IMR-90 (cell line): ENCODE data around the gene PTN. TPM values are rescaled to one million over a fixed set of nuclear protein-coding genes. Genes with fewer than 3 reads are reported as not detected.

Source experiments
- ATAC-seq: fragments of 200-7000 bp; cut with Tn5 transposase; 2 replicates; pipeline ENCODE4 v1.9.1; 2020; ENCODE audit warnings: low read depth, mild to moderate bottlenecking, moderate library complexity
- BruUV-seq: library from RNA; stranded (reverse); fragments of 400-500 nt; replicated peaks from 2 replicates; lab custom pipeline; 2021; lab: Mats Ljungman, UMichigan
- CTCF ChIA-PET: fragments of 300-600 bp; formaldehyde crosslinking; extraction: SDS; loops from one replicate; lab custom pipeline; 2021; ENCODE audit warnings: antibody characterized with exemption; lab: Yijun Ruan, JAX
- POLR2A ChIA-PET: fragments of 300-600 bp; sonication (Branson Sonifier 250); formaldehyde crosslinking; loops from one replicate; lab custom pipeline; 2022; ENCODE audit warnings: antibody characterized with exemption; ENCODE audit not compliant: unreplicated experiment; lab: Charles Lee
- DNase-seq: peaks from one replicate; pipeline ENCODE4 v3.0.0; 2013
- H2AFZ ChIP-seq: replicated peaks from 2 replicates; pipeline ENCODE3; 2013; ENCODE audit warnings: low read length, mild to moderate bottlenecking; ENCODE audit not compliant: poor library complexity
- H2AK5ac ChIP-seq: 2 replicates; pipeline ENCODE4 v1.6.1; 2013; ENCODE audit warnings: low read depth, low read length, inconsistent platforms
- H2AK9ac ChIP-seq: replicated peaks from 2 replicates; pipeline ENCODE3; 2013; ENCODE audit warnings: mild to moderate bottlenecking, low read depth, low read length, moderate library complexity; ENCODE audit not compliant: poor library complexity
- H2BK120ac ChIP-seq: 2 replicates; pipeline ENCODE4 v1.6.1; 2013; ENCODE audit warnings: low read depth, low read length, inconsistent platforms
- H2BK15ac ChIP-seq: 3 replicates; pipeline ENCODE4 v1.6.1; 2013; ENCODE audit warnings: low read depth, low read length, inconsistent platforms
- H2BK20ac ChIP-seq: 2 replicates; pipeline ENCODE4 v1.6.1; 2013; ENCODE audit warnings: low read depth, mild to moderate bottlenecking, inconsistent platforms, low read length, moderate library complexity
- H2BK5ac ChIP-seq: 2 replicates; pipeline ENCODE4 v1.6.1; 2013; ENCODE audit warnings: mild to moderate bottlenecking, low read depth, low read length, inconsistent platforms; ENCODE audit not compliant: poor library complexity, severe bottlenecking
- H3K14ac ChIP-seq: replicated peaks from 2 replicates; pipeline ENCODE4 v1.6.1; 2013; ENCODE audit warnings: low read depth, low read length, inconsistent platforms
- H3K18ac ChIP-seq: 2 replicates; pipeline ENCODE4 v1.6.1; 2013; ENCODE audit warnings: low read depth, low read length, control low read depth
- H3K23ac ChIP-seq: 2 replicates; pipeline ENCODE4 v1.6.1; 2013; ENCODE audit warnings: low read depth, low read length, inconsistent platforms
- H3K27ac ChIP-seq: 2 replicates; pipeline ENCODE4 v1.5.1; 2013; ENCODE audit warnings: mild to moderate bottlenecking, control low read depth, low read length; ENCODE audit not compliant: insufficient read depth
- H3K27me3 ChIP-seq: 2 replicates; pipeline ENCODE4 v1.6.1; 2013; ENCODE audit warnings: low read length; ENCODE audit not compliant: control insufficient read depth, insufficient read depth
- H3K36me3 ChIP-seq: 2 replicates; pipeline ENCODE4 v1.6.1; 2013; ENCODE audit warnings: low read length, mixed read lengths; ENCODE audit not compliant: control insufficient read depth, insufficient read depth
- H3K4ac ChIP-seq: 2 replicates; pipeline ENCODE4 v1.6.1; 2013; ENCODE audit warnings: low read depth, low read length, inconsistent platforms
- H3K4me1 ChIP-seq: 2 replicates; pipeline ENCODE4 v1.6.1; 2013; ENCODE audit warnings: low read length, mixed read lengths; ENCODE audit not compliant: control insufficient read depth, insufficient read depth
- H3K4me2 ChIP-seq: 2 replicates; pipeline ENCODE4 v1.6.1; 2013; ENCODE audit warnings: low read depth, mild to moderate bottlenecking, control low read depth, low read length, moderate library complexity
- H3K4me3 ChIP-seq: 2 replicates; pipeline ENCODE4 v1.5.1; 2013; ENCODE audit warnings: low read depth, mild to moderate bottlenecking, control low read depth, low read length, moderate library complexity; ENCODE audit not compliant: insufficient read depth
- H3K56ac ChIP-seq: 2 replicates; pipeline ENCODE4 v1.6.1; 2013; ENCODE audit warnings: low read length, inconsistent platforms; ENCODE audit not compliant: insufficient read depth; ENCODE audit errors: extremely low read depth
- H3K79me1 ChIP-seq, 2 experiments: 2 replicates each; pipeline ENCODE4 v1.6.1; 2013; ENCODE audit warnings: low read length in 2 of 2, inconsistent platforms in 1 of 2, low read depth in 1 of 2
- H3K9ac ChIP-seq: 2 replicates; pipeline ENCODE4 v1.6.1; 2013; ENCODE audit warnings: low read depth, low read length, control low read depth
- H3K9me1 ChIP-seq: 2 replicates; pipeline ENCODE4 v1.6.1; 2013; ENCODE audit warnings: low read length, inconsistent platforms; ENCODE audit not compliant: insufficient read depth
- H3K9me3 ChIP-seq: 2 replicates; pipeline ENCODE4 v1.6.1; 2013; ENCODE audit warnings: low read length; ENCODE audit not compliant: control insufficient read depth, insufficient read depth
- H4K20me1 ChIP-seq: 2 replicates; pipeline ENCODE4 v1.6.1; 2013; ENCODE audit warnings: low read length, inconsistent platforms; ENCODE audit not compliant: insufficient read depth
- H4K5ac ChIP-seq: 2 replicates; pipeline ENCODE4 v1.6.1; 2013; ENCODE audit warnings: mild to moderate bottlenecking, low read depth, low read length, control low read depth
- H4K8ac ChIP-seq, 2 experiments: 2 replicates each; pipeline ENCODE4 v1.6.1; 2013; ENCODE audit warnings: low read depth in 2 of 2, low read length in 2 of 2, control low read depth in 1 of 2, inconsistent platforms in 1 of 2
- H4K91ac ChIP-seq: 2 replicates; pipeline ENCODE4 v1.6.1; 2013; ENCODE audit warnings: low read depth, low read length, inconsistent platforms; ENCODE audit not compliant: insufficient read depth
- BHLHE40 ChIP-seq: fragments of 150-350 bp; IDR thresholded peaks from 2 replicates; pipeline ENCODE4 v1.6.1; 2016; ENCODE audit warnings: mild to moderate bottlenecking, low read depth, low read length
- CEBPB ChIP-seq: IDR thresholded peaks from 2 replicates; pipeline ENCODE4 v1.6.1; 2012; ENCODE audit warnings: low read depth, low read length, improper control_type of control experiment
- CHD1 ChIP-seq: IDR thresholded peaks from 2 replicates; pipeline ENCODE4 v1.6.1; 2012; ENCODE audit warnings: low read depth, low read length, improper control_type of control experiment
- ELK1 ChIP-seq: fragments of 150-350 bp; IDR thresholded peaks from 2 replicates; pipeline ENCODE4 v1.6.1; 2016; ENCODE audit warnings: low read depth, mild to moderate bottlenecking, low read length, moderate library complexity, borderline replicate concordance
- FOS ChIP-seq: fragments of 150-350 bp; IDR thresholded peaks from 2 replicates; pipeline ENCODE4 v1.6.1; 2016; ENCODE audit warnings: low read depth, low read length
- MAFK ChIP-seq: IDR thresholded peaks from 2 replicates; pipeline ENCODE4 v1.6.1; 2012; ENCODE audit warnings: low read depth, low read length, improper control_type of control experiment
- MAZ ChIP-seq: IDR thresholded peaks from 2 replicates; pipeline ENCODE4 v1.6.1; 2012; ENCODE audit warnings: low read depth, mild to moderate bottlenecking, low read length, improper control_type of control experiment, moderate library complexity, borderline replicate concordance
- MXI1 ChIP-seq: IDR thresholded peaks from 2 replicates; pipeline ENCODE4 v1.6.1; 2012; ENCODE audit warnings: low read depth, mild to moderate bottlenecking, low read length, moderate library complexity, borderline replicate concordance
- NFE2L2 ChIP-seq: fragments of 150-350 bp; IDR thresholded peaks from 2 replicates; pipeline ENCODE4 v1.6.1; 2016; ENCODE audit warnings: low read depth, mild to moderate bottlenecking, low read length
- POLR2A ChIP-seq: IDR thresholded peaks from 2 replicates; pipeline ENCODE4 v1.6.1; 2012; ENCODE audit warnings: mild to moderate bottlenecking, low read depth, low read length
- RAD21 ChIP-seq: IDR thresholded peaks from 2 replicates; pipeline ENCODE4 v1.6.1; 2012; ENCODE audit warnings: low read length, improper control_type of control experiment
- RCOR1 ChIP-seq: IDR thresholded peaks from 2 replicates; pipeline ENCODE4 v1.6.1; 2012; ENCODE audit warnings: mild to moderate bottlenecking, low read length, improper control_type of control experiment; ENCODE audit not compliant: insufficient replicate concordance
- RFX5 ChIP-seq: IDR thresholded peaks from 2 replicates; pipeline ENCODE4 v1.8.0; 2012; ENCODE audit warnings: low read depth, mild to moderate bottlenecking, low read length, moderate library complexity
- SMC3 ChIP-seq: fragments of 150-350 bp; IDR thresholded peaks from 2 replicates; pipeline ENCODE4 v1.6.1; 2016; ENCODE audit warnings: low read depth, mild to moderate bottlenecking, antibody characterized with exemption, low read length, moderate library complexity
- USF2 ChIP-seq: fragments of 150-350 bp; IDR thresholded peaks from 2 replicates; pipeline ENCODE4 v1.6.1; 2017; ENCODE audit warnings: mild to moderate bottlenecking, antibody characterized with exemption, low read length, low read depth
- WGBS, 2 experiments: methylation state at CpG; one replicate each; pipeline versions ENCODE4 v1.1.5 to v1.1.7; 2013; ENCODE audit warnings: missing lambda C conversion rate in 2 of 2; ENCODE audit not compliant: insufficient read length in 1 of 2; ENCODE audit errors: extremely low coverage in 2 of 2; 5-methylcytosine and 5-hydroxymethylcytosine counted together
- dilution Hi-C: fragments of 300-500 bp; cut with HindIII; formaldehyde crosslinking; loops from one replicate; pipeline ENCODE4 v1.14.3; 2018; ENCODE audit warnings: low sequenced_read_pairs; ENCODE audit not compliant: unreplicated experiment
- in situ Hi-C: fragments of 300-500 bp; cut with MboI; formaldehyde crosslinking; loops from 3 replicates; pipeline ENCODE4 v1.14.3; 2019; ENCODE audit warnings: low sequenced_read_pairs, inconsistent platforms, mixed read lengths
- intact Hi-C: fragments of 100-400 bp; cut with micrococcal nuclease; formaldehyde crosslinking; loops from 2 replicates; pipeline ENCODE4 v1.10.0; 2022
- polyA plus RNA-seq, 3 experiments: library from polyadenylated mRNA; depleted of rRNA; stranded (reverse); fragments of >200 nt; gene quantifications; 2 replicates each; pipeline ENCODE4 v1.2.3, GENCODE V29; 2012; ENCODE audit warnings: low replicate concordance in 1 of 3
- total RNA-seq: library from RNA; depleted of rRNA; stranded (reverse); fragments of >200 nt; gene quantifications from 2 replicates; pipeline ENCODE4 v1.2.3, GENCODE V29; 2012
- TF ChIP-seq, protein P1 (sequence below): conservative IDR thresholded peaks from 2 replicates; pipeline ENCODE4 v1.5.1; 2012; ENCODE audit warnings: mild to moderate bottlenecking, low read depth, low read length, improper control_type of control experiment

PTN gene
- total and polyA plus RNA-seq, 2 of the 4 experiments (the other 2 are of a cell fraction): 61.7 to 186 TPM

DNA sequence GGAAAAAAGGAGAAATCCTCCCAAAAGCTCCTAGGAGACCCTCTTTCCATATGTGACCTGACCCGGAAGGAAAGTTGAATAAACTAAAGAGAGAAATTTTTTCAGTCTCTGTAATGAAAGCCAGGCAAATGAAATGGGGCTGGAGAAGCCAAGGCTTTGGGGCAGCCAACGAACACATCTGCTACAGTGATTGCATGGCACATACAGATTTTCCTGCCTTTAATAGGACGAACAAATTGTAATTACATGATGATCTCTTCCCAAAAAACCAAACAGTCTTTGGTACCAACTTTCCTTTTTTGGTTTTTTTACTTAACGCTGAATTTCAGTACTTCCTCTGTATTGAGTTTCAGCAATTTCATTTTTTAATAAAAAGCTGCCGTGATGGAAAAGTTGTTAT is 23.5 kb upstream of the PTN start:
- no peak overlapping the region for H3K4ac ChIP-seq
- no peak overlapping the region for H2BK15ac ChIP-seq
- H3K79me1 ChIP-seq: no peaks in the 10 kb centered on the region
- no peaks in the 10 kb centered on the region for H3K27me3 ChIP-seq
- ChIA-PET CTCF (no interaction called here), POLR2A (no interaction called here)
- no TSS peak for BruUV-seq
- in situ Hi-C loops: no loop called here
- H3K36me3 ChIP-seq: no peaks in the 10 kb centered on the region
- no peak overlapping the region for H2AFZ ChIP-seq
- no peak overlapping the region for H4K8ac ChIP-seq
- H3K18ac ChIP-seq: no peak overlapping the region
- no peak overlapping the region for H2AK9ac ChIP-seq
- dilution Hi-C loops: no loop called here
- H3K14ac ChIP-seq: no peak overlapping the region
- no peak overlapping the region for H2BK5ac ChIP-seq
- H4K5ac ChIP-seq: no peak overlapping the region
- no peaks in the 10 kb centered on the region for H3K9me1 ChIP-seq
- no peak overlapping the region for H3K9ac ChIP-seq
- no peak overlapping the region for H3K27ac ChIP-seq
- DNase-seq (no peak), ATAC-seq (no peak)
- no peaks in the 10 kb centered on the region for H4K20me1 ChIP-seq
- no peak overlapping the region for H4K91ac ChIP-seq
- no peak overlapping the region for H2AK5ac ChIP-seq
- TF ChIP-seq CHD1 (no peak), BHLHE40 (no peak), FOS (no peak), MXI1 (no peak), RAD21 (no peak), MAZ (no peak), NFE2L2 (no peak), USF2 (no peak), SMC3 (no peak), POLR2A (no peak), RCOR1 (no peak), CEBPB (no peak), RFX5 (no peak), MAFK (no peak), ELK1 (no peak)
- TF ChIP-seq, protein P1, sequence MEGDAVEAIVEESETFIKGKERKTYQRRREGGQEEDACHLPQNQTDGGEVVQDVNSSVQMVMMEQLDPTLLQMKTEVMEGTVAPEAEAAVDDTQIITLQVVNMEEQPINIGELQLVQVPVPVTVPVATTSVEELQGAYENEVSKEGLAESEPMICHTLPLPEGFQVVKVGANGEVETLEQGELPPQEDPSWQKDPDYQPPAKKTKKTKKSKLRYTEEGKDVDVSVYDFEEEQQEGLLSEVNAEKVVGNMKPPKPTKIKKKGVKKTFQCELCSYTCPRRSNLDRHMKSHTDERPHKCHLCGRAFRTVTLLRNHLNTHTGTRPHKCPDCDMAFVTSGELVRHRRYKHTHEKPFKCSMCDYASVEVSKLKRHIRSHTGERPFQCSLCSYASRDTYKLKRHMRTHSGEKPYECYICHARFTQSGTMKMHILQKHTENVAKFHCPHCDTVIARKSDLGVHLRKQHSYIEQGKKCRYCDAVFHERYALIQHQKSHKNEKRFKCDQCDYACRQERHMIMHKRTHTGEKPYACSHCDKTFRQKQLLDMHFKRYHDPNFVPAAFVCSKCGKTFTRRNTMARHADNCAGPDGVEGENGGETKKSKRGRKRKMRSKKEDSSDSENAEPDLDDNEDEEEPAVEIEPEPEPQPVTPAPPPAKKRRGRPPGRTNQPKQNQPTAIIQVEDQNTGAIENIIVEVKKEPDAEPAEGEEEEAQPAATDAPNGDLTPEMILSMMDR: no peak
- H3K56ac ChIP-seq: no peak overlapping the region
- no peak overlapping the region for H3K23ac ChIP-seq
- H3K9me3 ChIP-seq: peaks cover 3% of the 10 kb centered on the region; the same call in 1 of the 2 replicates
- no peak overlapping the region for H2BK120ac ChIP-seq
- no peak overlapping the region for H3K4me3 ChIP-seq
- H2BK20ac ChIP-seq: no peak overlapping the region
- no peak overlapping the region for H3K4me2 ChIP-seq
- no peaks in the 10 kb centered on the region for H3K4me1 ChIP-seq
- 70% methylated on average over 2 of the region's 5 CpGs; no CpG with 5 or more reads in 1 of the 2 experiments for WGBS, 2 experiments
- intact Hi-C loops: no loop called here
